Measurements from ENCODE around the gene FLT3.

GRCh38 chr13:28140433-28141125 is 40.2 kb upstream of the FLT3 start:
- TF ChIP-seq CTCF (conservative IDR thresholded peaks at IDR 0.05) (no peak), ZFX (IDR thresholded peaks at IDR 0.05) (no peak)

Data from C4-2B (cell line).